ENCODE measurements around the gene FOXO4. TPM values are rescaled to one million over a fixed set of nuclear protein-coding genes. Genes with fewer than 3 reads are reported as not detected.

Gene FOXO4
- total RNA-seq, 4 donors from 2014 or later = 21.0 to 36.8 (median 28.2) TPM

DNA sequence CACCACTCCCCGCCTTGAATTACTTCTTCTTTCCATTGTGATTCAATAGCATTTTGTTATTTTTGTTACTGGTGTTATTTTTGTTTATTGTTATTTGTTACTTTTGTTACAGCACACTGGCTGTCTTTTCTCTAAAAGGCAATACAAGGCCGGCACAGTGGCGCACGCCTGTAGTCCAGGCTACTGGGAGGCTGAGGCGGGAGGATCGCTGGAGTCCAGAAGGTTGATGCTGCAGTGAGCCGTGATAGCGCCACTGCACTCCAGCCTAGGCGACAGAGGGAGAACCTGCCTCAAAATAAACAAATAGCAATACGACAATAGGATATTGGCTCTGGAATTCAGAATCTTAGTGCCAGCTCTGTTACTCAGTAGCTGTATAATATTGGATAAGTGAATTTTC, 21.7 kb downstream of the FOXO4 start:
- WGBS = 82% methylated on average over 10 of the region's 10 CpGs
- no peak overlapping the region for H3K4me3 ChIP-seq

DNA sequence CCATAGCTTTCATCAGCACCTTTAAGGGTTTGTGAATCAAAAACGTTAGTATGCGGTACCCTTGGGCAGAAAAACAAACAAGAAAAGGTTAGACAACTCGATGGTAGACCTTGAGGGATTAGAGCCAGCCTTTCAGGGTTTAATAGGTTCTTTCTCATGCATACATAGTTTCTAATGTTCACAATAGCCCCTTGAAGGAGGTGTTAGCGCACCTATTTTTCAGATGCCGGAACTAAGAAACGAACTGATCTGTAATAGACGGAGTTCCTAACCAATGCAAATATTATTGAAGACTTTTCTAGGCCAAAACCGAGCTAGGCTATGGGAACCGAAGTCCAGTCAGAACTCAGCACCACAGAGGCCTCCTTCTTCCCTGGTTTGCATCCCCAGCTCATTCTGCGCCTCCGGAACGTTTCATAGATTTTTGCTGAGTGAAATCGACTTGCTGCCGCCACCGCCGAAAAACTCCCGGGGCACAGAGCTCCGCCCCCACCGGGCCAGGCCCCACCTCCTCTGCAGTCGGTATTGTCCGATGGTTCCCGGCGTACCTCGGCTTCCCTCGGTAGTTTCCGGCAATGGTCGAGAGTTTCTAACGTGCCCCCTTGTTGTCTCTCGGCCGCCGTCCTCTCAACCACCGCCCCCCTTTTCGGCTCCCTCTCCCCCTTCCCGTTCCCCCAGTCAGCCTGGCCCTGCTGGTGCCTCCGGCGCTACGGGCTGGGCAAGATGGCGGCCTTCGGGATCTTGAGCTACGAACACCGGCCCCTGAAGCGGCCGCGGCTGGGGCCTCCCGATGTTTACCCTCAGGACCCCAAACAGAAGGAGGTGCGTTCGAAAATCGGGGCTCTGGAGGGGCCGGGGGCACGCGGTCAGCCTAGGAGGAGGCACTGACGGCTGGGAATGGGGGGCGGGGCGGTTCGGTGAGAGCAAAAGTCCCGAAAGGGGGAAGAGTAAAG, 22.7 kb downstream of the FOXO4 start, which contains the start of gene MED12:
TSS of gene MED12 (plus strand) at position 565 of the 953 bp plus-strand sequence. CDS start at position 724, 159 bp downstream.
- Histone ChIP-seq H3K4me1 (peaks cover 14% of the 10 kb centered on the region), H3K36me3 (peaks cover 24% of the 10 kb centered on the region), H3K4me3 (peak within 1 kb of the TSS; percentile 52), H3K9me3 (no peaks in the 10 kb centered on the region), H3K27ac (peak within 1 kb of the TSS; percentile 80), H3K27me3 (no peaks in the 10 kb centered on the region)
- 39% methylated on average over 53 of the region's 56 CpGs for WGBS
- TF ChIP-seq EP300 (IDR thresholded peaks at IDR 0.05) = no peak
- peak; percentile 85 to 86 for DNase-seq (ENCODE audit: low spot score in 2 of 2)

More for the DNA sequence above, 21.7 kb downstream of the FOXO4 start:
- TF ChIP-seq, protein P1, sequence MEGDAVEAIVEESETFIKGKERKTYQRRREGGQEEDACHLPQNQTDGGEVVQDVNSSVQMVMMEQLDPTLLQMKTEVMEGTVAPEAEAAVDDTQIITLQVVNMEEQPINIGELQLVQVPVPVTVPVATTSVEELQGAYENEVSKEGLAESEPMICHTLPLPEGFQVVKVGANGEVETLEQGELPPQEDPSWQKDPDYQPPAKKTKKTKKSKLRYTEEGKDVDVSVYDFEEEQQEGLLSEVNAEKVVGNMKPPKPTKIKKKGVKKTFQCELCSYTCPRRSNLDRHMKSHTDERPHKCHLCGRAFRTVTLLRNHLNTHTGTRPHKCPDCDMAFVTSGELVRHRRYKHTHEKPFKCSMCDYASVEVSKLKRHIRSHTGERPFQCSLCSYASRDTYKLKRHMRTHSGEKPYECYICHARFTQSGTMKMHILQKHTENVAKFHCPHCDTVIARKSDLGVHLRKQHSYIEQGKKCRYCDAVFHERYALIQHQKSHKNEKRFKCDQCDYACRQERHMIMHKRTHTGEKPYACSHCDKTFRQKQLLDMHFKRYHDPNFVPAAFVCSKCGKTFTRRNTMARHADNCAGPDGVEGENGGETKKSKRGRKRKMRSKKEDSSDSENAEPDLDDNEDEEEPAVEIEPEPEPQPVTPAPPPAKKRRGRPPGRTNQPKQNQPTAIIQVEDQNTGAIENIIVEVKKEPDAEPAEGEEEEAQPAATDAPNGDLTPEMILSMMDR (IDR thresholded peaks at IDR 0.05) = no peak
- no peak for TF ChIP-seq POLR2A (IDR thresholded peaks at IDR 0.05)
- TF ChIP-seq EP300 (IDR thresholded peaks at IDR 0.05) = no peak
- TF ChIP-seq POLR2AphosphoS5 (IDR thresholded peaks at IDR 0.05) = no peak
- Histone ChIP-seq H3K27me3 (no peaks in the 10 kb centered on the region), H3K36me3 (peaks cover 14% of the 10 kb centered on the region), H3K4me1 (peaks cover 14% of the 10 kb centered on the region), H3K27ac (no peak overlapping the region), H3K9me3 (no peaks in the 10 kb centered on the region)
- no peak for DNase-seq (ENCODE audit: low spot score in 2 of 2)

DNA sequence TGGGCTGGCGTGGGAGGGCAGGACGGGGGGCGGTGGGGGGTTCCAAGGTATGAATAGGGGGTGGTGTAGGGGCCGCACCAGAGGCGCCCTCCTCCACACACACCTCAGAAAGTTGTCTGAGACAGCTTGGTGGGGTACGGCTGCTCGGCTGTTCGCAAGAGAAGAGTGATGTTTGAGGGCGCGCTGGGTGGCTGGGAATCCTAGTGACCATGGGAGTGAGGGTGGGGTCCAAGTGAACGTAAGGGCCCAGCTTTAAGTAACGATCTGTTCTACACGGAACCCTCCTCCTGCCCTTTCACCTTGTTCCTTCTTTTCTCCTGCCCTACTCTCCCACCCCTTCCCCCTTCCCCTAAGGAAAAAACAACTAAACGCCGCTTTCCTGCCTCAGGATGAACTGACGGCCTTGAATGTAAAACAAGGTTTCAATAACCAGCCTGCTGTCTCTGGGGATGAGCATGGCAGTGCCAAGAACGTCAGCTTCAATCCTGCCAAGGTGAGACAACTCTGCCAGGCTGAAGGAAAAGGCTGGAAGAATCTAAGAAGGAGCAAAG, 23.4 kb downstream of the FOXO4 start:
- Histone ChIP-seq H3K27ac (peak overlapping the region; percentile 80), H3K27me3 (no peaks in the 10 kb centered on the region), H3K36me3 (peaks cover 31% of the 10 kb centered on the region), H3K4me3 (peak overlapping the region; percentile 52), H3K4me1 (peaks cover 14% of the 10 kb centered on the region), H3K9me3 (no peaks in the 10 kb centered on the region)
- TF ChIP-seq EP300 (IDR thresholded peaks at IDR 0.05) (no peak), POLR2AphosphoS5 (IDR thresholded peaks at IDR 0.05) (no peak), POLR2A (IDR thresholded peaks at IDR 0.05) (no peak)
- TF ChIP-seq, protein P1 (IDR thresholded peaks at IDR 0.05) = no peak
- no peak for DNase-seq (ENCODE audit: low spot score in 2 of 2)
- WGBS = 24% methylated on average over 17 of the region's 17 CpGs

DNA sequence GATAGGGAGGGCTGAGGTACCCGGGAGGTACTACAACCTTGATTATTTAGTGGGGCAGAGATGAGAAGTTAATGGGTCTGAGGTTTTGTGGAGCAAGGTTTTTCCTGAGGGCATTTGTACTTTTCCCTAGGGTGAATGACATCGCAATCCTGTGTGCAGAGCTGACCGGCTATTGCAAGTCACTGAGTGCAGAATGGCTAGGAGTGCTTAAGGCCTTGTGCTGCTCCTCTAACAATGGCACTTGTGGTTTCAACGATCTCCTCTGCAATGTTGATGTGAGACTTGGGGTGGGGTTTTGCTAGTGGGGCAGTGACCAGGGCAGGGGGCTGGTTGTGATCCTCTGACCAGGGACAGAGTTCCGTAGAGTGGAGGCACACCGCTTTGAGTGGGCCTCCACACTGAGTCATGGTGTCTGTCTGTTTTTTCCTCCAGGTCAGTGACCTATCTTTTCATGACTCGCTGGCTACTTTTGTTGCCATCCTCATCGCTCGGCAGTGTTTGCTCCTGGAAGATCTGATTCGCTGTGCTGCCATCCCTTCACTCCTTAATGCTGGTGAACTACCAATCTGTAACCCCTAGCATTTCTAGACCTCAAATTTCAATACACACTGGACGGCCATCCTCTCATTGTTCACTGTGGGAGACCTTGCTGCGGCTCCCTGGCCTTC, 32.6 kb downstream of the FOXO4 start:
- no peaks in the 10 kb centered on the region for H3K4me1 ChIP-seq
- H3K36me3 ChIP-seq = peaks cover 84% of the 10 kb centered on the region
- H3K27ac ChIP-seq = no peak overlapping the region
- no peak overlapping the region for H3K4me3 ChIP-seq
- TF ChIP-seq POLR2AphosphoS5 (IDR thresholded peaks at IDR 0.05) (no peak), EP300 (IDR thresholded peaks at IDR 0.05) (no peak), POLR2A (IDR thresholded peaks at IDR 0.05) (no peak)
- TF ChIP-seq, protein P1 (IDR thresholded peaks at IDR 0.05) = no peak
- 81% methylated on average over 12 of the region's 12 CpGs for WGBS
- H3K9me3 ChIP-seq = no peaks in the 10 kb centered on the region
- DNase-seq (ENCODE audit: low spot score in 2 of 2) = no peak
- no peaks in the 10 kb centered on the region for H3K27me3 ChIP-seq

DNA sequence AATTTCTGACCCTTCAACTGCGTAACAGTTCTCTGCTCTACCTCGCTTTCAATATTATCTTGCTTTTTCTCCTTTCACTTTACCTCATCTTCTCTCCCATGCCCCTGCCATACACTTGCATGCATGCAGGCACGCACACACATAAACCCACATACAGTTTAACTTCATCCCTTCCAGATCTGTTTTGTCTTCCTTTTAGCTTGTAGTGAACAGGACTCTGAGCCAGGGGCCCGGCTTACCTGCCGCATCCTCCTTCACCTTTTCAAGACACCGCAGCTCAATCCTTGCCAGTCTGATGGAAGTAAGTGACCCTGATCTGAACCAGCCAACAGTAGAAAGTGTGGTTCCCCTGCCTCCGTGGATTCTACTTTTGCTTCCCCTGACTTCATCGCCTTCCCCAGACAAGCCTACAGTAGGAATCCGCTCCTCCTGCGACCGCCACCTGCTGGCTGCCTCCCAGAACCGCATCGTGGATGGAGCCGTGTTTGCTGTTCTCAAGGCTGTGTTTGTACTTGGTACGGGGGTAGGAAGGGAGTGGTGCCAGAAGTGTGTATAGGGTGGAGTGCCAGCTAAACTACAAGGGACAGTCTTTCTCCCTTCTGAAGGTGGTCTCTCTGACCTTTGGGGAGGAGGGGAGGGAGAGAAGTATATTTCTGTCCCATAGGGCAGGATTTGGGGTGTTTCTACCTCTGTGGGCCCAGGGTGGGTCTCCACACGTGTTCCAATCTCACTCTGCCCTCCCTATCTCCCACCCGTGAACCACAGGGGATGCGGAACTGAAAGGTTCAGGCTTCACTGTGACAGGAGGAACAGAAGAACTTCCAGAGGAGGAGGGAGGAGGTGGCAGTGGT, 33.5 kb downstream of the FOXO4 start:
- Histone ChIP-seq H3K9me3 (no peaks in the 10 kb centered on the region), H3K27ac (no peak overlapping the region), H3K36me3 (peaks cover 77% of the 10 kb centered on the region), H3K4me3 (no peak overlapping the region), H3K4me1 (no peaks in the 10 kb centered on the region), H3K27me3 (no peaks in the 10 kb centered on the region)
- TF ChIP-seq POLR2A (IDR thresholded peaks at IDR 0.05) = no peak
- no peak for TF ChIP-seq POLR2AphosphoS5 (IDR thresholded peaks at IDR 0.05)
- TF ChIP-seq EP300 (IDR thresholded peaks at IDR 0.05) = no peak
- TF ChIP-seq, protein P1 (IDR thresholded peaks at IDR 0.05) = peak; percentile 49 to 63
- 30% methylated on average over 18 of the region's 18 CpGs for WGBS
- no peak for DNase-seq (ENCODE audit: low spot score in 2 of 2)
